GM12864 (cell line): ENCODE data around the gene SEC24B.
A peak's percentile ranks its signal among the peaks of the same experiment; 100 is the strongest.
"Not testable (repeated sequence)": the region's sequence is repeated elsewhere in the genome, so short reads cannot be mapped to it uniquely, and the experiment has no call there.

Experiments
- DNase-seq: peaks from one replicate; pipeline ENCODE4 v3.0.0-alpha.2; 2011; ENCODE audit warnings: low read depth
- H3K4me3 ChIP-seq: 2 replicates; pipeline ENCODE4 v1.5.1; 2011; ENCODE audit warnings: mild to moderate bottlenecking, low read depth, low read length, control low read depth
- TF ChIP-seq, protein P1 (sequence below): IDR thresholded peaks from 2 replicates; pipeline ENCODE4 v1.5.1; 2011; ENCODE audit warnings: low read depth, mild to moderate bottlenecking, moderate library complexity, low read length, control low read depth, inconsistent platforms; ENCODE audit errors: missing control alignments

Gene SEC24B

DNA sequence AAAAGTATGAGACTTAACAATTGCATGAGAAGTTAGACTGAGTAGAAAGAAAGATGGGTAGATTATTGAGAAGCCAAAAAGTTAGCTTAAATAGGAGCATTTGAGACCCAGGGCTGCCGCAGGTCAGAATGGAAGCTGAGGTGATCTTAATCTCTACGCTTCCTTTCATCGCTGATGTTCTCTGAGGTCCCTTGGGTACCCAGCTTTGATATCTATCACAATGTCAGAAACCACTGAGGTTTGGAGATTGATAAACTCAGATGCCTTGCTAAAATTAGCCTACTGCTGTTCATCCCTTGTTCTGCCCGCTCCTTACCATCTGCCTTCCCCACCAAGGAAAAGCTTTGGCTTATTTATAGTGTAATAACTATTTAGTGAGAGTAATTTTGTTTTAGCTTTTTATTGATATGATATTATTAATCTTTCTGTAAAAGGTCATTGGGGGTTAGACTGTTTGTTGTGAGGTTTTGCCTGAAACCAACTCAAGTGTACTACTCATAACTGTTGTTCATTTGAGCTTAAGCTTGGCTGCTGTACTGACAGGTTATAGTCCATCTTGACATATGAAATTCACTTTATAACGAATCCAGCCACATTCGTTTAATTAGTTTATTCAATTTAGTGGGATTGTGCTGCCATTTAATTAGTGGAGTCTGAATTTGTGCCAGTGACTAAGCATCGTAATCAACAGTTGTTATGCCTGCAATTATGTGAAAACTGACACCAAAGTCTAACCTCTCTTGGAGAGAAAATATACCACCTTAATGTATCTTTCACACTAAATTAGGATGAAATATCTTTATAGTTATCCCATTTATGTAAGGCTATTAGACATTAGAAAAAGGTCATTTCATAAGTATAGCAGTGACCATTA, 141.6 kb downstream of the SEC24B start:
- TF ChIP-seq, protein P1, sequence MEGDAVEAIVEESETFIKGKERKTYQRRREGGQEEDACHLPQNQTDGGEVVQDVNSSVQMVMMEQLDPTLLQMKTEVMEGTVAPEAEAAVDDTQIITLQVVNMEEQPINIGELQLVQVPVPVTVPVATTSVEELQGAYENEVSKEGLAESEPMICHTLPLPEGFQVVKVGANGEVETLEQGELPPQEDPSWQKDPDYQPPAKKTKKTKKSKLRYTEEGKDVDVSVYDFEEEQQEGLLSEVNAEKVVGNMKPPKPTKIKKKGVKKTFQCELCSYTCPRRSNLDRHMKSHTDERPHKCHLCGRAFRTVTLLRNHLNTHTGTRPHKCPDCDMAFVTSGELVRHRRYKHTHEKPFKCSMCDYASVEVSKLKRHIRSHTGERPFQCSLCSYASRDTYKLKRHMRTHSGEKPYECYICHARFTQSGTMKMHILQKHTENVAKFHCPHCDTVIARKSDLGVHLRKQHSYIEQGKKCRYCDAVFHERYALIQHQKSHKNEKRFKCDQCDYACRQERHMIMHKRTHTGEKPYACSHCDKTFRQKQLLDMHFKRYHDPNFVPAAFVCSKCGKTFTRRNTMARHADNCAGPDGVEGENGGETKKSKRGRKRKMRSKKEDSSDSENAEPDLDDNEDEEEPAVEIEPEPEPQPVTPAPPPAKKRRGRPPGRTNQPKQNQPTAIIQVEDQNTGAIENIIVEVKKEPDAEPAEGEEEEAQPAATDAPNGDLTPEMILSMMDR: no peak
- no peak for DNase-seq
- no peak overlapping the region for H3K4me3 ChIP-seq

DNA sequence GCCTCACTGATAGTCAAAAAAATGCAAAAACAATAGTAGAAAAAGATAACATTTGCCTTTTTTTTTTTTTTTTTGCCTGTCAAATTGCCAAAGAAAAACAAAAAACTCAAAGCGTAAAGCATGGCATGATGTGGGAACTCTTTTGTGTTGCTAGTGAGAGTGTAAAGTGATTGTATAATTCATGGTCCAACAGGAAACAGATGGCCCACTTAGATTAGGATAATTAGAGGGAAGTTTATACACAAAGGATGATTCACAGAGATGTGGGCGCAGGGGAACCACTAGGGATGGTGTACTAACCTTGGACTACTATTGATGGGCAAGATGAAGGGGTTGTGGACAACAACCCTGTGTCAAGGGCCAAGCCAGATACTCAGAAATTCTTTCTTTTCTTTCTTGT, 142.8 kb downstream of the SEC24B start:
- H3K4me3 ChIP-seq: no peak overlapping the region
- TF ChIP-seq, protein P1: no peak
- DNase-seq: no peak

DNA sequence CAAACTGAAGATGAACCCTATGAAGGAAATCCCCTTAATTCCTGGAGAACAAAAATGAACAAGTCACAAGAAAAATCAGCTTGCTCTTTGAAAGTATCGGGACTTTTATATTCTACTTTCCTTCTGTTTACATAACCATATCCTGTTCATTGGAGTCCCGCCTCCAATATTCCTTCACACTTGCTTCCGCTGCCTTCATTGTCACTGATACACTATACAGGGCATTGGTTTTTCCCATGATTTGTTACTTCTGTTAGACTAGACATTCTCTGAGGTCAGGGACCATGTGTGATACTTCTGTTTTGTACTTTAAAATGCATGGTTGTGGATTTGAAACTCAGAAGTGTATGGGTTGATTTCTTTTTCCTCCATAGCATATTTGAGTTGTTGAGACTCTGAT, 145.2 kb downstream of the SEC24B start:
- TF ChIP-seq, protein P1: no peak
- H3K4me3 ChIP-seq: no peak overlapping the region
- no peak for DNase-seq

DNA sequence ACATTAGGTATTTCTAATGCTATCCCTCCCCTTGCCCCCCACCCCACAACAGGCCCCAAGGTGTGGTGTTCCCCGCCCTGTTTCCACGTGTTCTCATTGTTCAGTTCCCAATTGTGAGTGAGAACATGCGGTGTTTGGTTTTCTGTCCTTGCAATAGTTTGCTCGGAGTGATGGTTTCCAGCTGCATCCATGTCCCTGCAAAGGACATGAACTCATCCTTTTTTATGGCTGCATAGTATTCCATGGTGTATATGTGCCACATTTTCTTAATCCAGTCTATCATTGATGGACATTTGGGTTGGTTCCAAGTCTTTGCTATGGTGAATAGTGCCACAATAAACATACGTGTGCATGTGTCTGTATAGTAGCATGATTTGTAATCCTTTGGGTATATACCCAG, 146.4 kb downstream of the SEC24B start:
- not testable (repeated sequence) for DNase-seq, H3K4me3 ChIP-seq

DNA sequence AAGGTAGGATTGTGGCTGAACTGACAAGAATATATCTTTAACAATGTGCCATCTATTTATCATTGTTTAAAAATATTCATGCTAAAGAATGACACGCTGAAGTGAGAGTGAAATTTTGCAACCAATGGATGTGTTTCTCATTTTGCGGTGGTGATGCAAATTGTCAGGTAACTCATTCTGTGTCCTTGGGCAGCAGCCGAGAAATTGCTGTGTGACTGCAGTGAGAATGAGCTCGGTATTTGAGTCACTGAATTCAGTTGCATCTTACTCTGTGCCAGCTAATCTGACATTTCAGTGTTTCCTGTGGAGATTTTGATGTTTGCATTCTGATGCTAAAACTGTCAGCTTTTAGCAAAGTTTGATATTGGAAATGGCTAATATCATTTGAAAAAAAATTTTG, 154.6 kb downstream of the SEC24B start:
- peak; percentile 56 for DNase-seq
- no peak overlapping the region for H3K4me3 ChIP-seq
- TF ChIP-seq, protein P1: no peak

DNA sequence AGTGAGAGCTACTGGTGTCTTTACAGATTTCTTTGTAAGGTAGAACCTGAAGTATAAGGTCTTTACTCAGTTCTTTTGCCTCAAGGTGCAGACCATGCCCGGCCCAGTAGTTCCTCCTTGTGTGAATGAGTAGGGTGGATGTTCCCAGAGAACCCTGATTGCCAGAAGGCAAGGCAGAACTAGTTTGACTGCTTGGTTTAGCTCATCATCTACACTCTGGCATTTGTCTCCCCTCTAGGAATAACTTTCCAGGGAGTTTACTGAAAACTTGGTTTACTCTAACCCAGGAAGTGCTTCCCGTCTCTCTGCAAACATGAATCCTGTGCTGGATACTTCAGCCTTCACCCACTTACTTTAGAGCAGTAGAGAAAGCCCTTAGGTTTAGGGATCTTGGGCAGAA, 155.5 kb downstream of the SEC24B start:
- H3K4me3 ChIP-seq: no peak overlapping the region
- TF ChIP-seq, protein P1: no peak
- DNase-seq: no peak

DNA sequence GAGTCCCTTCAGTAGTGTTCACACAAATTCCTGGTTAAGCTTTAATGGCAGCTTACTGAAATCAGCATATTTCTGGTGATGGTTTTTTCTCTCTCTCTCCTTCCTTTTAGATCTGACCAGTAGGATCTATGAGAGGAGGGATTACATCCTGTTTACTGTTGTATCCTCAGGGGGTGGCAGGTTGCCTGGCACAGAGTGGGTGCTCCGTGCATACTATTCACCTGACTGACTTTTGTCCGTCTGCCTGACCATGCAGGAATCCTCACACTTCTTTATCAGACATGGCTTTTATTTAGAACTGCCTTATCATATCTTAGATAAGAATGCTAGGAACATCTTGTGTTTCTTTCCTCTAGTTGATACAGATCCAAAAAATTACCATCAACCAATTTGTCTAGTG, 156.0 kb downstream of the SEC24B start:
- TF ChIP-seq, protein P1: no peak
- no peak for DNase-seq
- no peak overlapping the region for H3K4me3 ChIP-seq
